HG02588 (cell line): ENCODE data around the gene CAGE1.

Experiments
- ATAC-seq: cut with Tn5 transposase; IDR thresholded peaks from one replicate; pipeline ENCODE4 v1.9.1; 2021; ENCODE audit warnings: mild to moderate bottlenecking, moderate library complexity; ENCODE audit not compliant: unreplicated experiment

CAGE1 gene

DNA sequence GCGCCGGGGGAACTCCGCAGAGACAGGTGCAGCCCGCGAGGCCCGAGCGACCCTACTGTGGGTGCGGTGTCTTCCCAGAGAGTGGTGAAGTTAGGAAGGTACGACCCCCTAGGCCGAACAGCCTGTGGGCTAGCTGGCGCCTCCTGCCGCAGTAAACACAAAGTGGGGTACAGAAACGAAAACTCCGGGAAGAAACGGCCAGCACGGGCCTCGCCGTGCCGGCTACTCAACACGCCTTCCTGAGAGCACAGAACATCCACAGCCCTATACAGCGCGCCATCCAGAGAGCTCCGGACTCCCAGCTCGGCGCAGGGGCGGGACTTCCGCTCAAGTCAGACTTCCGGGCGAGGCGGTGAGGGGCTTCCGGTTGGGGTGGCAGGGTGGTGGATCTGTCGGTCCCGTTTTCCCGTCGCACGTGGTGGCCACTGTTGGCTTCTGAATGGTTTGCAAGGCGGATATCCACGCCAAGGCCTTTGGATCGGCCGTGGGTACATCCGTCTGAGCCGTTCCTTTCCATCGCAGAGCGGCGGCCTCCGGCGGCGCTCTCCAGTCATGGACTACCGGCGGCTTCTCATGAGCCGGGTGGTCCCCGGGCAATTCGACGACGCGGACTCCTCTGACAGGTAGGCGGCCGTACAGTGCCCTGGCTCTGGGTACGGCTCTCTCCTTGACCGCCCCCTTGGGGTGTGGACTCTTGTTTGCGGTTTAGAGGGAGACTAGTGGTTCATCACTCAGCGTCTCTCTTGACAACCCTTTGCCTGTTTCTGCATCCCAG lies at the start of gene CAGE1, which contains the start of gene RIOK1:
TSS of gene CAGE1 (minus strand) at position 292 of the 775 bp plus-strand sequence. CDS start 2,569 bp downstream, outside the sequence.
TSS of gene RIOK1 (plus strand) at position 358 of the 775 bp plus-strand sequence. CDS start at position 553, 195 bp downstream.
- peak; percentile 97 for ATAC-seq

DNA sequence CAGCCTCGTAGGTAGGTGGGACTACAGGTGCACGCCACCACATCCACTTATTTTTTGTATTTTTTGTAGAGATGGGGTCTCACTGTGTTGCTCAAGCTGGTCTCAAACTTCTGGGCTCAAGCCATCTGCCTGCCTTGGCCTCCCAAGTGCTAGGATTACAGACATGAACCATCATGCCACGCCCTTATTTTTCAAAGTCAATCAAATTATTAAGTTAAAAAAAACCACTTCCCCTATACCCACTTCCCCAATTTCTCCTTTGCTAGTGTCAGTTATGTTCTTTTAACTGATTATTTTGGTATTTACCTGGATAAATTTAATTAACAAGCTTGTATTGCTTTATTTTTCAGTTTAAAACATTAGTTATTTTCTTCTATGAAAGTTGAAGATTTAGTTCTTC lies 49.7 kb upstream of the CAGE1 start:
- ATAC-seq, result no peak

DNA sequence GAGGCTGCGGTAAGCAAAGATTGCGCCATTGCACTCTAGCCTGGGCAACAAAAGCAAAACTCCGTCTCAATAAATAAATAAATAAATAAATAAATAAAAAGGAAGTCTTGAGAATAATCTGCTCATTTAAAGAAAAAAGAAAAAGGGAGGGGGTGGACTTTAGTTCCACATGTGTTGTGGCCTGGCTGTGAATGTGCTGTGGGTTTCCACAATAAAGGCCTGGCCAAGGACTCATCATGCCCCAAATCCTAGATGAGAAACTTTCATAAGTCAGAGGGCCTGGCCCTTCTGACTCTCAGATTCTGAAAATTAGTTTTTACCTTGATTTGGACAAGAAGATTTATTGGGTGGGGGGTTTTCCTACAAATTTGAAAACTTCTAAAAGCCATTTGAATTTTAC lies 48.5 kb upstream of the CAGE1 start:
- ATAC-seq, result no peak

DNA sequence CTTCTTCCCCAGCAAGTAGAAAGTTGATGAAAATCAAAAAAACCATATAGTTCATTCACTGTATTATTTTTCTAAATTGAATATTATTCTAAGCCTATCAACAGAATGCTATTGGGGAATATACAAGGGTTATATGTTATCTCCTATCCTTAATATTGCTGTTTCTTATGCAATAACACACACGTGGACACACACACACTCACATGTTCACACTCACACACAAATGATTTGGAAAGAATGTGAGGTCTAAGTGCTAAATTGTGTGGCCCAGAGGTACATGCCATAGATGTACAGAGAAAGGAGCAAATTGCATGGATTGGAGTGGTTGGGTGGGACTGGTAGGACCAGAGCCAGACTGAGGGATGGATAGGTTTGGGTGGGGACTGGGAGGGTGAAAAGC lies 45.1 kb upstream of the CAGE1 start:
- no peak for ATAC-seq

DNA sequence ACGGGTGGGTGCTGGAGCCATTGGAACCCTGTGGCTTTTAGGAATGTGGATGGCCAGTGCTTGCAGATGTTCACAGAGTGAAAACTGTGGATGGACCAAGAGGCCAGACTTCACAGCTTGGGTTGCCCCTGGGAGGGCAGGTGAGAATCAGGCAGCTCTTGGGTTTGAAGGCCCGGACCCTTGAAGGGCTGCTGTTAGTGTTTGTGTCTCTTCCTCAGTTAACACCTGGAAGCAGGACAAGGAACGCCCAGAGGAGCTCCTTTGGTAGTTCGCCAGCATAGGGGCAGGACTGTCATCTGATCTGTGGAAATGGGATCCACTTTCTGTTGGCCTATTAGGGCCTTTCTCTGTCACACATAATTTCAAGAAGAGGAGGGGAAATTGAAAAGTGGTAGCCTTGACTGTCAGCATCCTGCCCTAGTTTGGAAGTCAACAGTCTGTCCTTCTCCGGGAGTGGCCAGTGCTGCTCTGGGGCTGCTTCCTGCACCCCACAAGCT lies 43.6 kb upstream of the CAGE1 start:
- ATAC-seq, result no peak

DNA sequence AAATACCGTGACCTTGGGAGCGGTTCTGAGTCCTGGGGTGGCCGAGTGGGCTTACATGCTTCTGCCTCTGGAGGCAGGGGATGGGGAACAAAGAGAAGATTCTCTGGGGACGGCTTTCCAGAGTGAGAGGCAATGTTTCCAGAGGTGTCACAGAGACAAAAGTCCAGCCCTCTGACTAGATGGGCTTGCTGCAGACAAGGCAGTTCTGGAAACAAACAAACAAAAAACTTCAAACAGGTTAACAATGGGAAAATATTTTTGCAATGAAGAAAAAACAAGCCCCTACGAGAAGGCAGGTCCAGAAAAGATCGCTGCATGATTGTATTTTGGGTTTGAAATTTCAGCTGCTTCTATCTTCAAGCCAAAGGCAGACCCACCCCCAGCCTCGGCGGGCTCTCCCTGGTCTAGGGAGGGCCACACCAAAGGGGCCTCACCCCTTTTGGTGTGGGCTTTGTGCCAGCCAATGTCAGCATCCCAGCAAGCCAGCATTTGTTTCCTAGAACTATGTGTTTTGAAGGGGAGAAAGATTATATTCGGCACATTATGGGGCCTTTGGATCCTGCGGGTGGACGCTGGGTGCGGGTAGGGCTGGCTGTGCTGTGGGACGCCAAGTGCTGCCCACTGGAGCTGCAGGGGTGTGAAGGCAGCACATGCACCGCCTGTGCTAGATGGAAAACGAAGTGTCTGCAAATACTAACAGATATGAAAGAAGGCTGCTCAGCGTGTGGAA lies 43.0 kb upstream of the CAGE1 start:
- ATAC-seq, result no peak

DNA sequence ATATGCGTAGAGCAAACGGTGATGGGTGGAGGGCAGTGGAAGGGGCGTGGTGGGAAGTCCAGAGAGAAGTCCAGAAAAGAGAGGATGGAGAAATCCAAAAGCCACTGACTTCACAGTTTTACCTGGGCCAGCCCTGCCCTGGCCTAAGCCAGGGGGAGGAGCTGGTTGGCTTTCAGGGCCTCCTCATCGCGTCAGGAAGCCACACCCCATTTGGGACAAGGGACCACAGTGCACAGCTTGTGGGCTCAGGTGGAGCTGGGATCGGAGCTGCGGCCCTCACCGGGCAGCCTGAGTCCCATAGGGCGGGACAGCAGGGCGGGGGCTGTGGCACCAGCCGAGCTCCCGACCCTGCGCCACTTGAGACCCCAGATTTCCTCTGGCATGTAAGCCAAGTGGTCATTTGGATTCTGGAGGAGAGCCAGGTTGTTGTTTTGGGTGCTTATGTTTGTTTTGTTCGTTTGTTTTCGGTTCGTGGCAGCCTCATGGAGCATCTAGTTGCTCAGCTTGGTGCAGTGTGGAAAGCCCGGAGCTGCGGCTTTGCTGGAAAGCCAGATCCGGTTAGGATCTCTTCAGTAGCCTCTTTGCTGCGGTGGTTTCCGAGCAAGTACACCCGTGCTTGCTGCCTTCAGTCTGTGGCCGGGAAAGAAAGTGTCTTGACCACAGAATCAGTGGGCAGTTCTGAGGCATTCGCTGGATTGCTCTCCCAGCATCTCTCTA lies 42.3 kb upstream of the CAGE1 start:
- ATAC-seq, result no peak

DNA sequence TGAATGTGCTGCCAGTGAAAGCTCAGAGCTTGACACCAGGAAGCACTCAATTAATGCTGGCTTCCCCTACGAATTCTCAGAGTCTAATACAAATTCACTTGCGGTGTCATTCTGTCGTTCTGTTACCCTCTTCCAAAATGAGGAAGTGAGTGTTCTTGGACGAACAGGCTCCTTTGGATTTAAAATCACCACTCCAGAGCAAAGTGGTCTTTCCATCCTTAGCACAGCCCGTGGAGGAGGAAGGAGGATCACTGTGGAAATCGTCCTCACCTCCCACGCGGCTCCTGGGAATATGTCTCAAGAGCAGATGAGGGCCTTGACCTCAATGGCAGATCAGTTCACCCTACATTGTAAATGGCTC lies 41.8 kb upstream of the CAGE1 start:
- ATAC-seq, result no peak

DNA sequence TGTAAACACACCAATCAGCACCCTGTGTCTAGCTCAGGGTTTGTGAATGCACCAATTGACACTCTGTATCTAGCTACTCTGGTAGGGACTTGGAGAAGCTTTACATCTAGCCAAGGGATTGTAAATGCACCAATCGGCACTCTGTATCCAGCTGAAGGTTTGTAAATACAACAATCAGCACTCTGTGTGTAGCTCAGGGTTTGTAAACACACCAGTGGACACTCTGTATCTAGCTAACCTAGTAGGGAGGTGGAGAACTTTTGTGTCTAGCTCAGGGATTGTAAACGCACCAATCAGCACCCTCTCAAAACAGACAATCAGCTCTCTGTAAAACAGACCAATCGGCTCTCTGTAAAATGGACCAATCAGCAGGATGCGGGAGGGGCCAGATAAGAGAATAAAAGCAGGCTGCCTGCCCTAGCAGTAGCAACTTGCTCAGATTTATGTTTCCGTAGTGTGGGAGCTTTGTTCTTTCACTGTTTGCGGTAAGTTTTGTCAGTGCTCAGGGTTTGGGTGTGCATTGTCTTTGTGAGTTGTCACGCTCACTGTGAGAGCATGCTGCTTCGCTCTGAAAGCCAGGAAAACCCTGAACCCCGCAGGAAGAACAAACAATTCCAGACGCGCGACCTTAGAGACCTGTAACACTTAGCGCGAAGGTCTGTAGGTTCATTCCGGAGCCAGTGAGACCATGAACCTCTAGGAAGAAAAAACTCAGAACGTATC lies 37.1 kb upstream of the CAGE1 start:
- no peak for ATAC-seq

DNA sequence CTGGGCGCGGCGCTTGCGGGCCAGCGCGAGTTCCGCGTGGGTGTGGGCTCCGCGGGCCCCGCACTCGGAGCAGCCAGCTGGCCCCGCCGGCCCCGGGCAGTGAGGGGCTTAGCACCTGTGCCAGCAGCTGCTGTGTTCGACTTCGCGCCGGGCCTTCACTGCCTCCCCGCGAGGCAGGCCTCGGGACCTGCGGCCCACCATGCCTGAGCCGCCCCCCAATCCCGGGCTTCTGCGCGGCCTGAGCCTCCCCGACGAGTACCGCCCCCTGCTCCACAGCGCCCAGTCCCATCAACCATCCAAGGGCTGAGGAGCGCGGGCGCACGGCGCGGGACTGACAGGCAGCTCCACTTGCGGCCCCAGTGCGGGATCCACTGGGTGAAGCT lies 36.3 kb upstream of the CAGE1 start:
- no peak for ATAC-seq

DNA sequence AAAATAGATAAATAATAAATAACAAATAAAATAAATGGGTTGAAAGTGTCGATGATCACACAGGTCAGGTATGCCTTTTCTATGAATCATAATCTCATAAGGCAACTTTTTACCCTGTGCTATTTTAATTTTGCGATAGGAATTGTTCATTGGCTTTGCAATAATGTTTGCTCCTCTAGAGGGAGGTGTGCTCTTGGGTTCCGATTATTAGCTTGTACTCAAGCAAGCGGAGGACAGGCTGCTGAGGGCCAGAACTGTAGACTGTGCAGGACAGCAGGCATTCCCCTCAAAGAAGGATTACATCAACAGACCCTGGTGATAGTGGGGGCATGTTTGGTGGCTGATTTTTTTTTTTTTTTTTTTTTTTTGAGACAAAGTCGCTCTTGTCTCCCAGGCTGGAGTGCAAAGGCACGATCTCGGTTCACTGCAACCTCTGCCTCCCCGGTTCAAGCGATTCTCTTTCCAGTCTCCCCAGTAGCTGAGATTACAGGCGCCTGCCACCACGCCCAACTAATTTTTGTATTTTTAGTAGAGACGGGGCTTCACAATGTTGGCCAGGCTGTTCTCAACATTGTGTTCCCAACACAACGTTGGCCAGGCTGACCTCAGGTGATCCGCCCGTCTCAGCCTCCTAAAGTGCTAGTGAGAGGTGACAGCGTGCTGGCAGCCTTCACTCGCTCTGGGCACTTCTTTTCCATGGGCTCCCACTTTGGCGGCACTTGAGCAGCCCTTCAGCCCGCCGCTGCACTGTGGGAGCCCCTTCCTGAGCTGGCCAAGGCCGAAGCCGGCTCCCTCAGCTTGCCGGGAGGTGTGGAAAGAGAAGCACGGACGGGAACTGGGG lies 35.6 kb upstream of the CAGE1 start:
- ATAC-seq, result no peak

DNA sequence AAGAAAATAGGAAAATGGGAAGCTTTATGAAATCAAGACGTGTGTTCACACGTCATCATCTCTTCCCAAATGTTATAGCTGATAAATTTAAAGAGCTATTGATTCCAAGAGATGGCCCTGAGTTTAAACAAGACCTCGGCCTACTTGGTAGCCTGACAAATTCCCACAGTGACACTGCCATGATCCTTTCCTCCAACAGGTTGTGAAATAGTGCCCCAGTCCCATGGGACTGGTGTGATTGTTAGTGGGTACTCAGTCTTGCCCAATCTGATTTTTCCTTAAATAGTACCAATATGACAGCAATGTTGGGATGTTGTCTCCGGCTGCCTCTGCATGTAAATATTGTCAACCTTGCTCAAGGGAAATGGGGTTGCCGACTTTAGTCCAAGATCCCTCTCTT lies 34.5 kb upstream of the CAGE1 start:
- ATAC-seq, result no peak

DNA sequence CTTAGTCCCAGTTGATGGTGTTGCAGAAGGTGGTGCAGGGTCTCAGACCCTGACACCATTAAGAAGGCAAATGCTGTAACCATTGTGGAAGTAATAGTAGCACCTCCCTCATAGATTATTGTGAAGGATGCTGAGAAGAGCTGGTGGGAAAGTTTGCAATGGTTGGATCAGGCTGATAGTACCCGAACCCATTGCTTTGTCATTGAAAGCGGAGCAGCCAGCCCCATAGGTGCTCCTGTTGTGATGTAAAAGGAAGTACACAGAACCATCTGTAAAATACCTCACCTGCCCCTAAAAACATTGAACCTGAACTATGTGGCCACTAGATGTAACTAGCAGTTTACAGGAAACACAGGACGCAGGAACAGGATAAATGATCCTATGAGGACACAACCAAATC lies 31.5 kb upstream of the CAGE1 start:
- no peak for ATAC-seq

DNA sequence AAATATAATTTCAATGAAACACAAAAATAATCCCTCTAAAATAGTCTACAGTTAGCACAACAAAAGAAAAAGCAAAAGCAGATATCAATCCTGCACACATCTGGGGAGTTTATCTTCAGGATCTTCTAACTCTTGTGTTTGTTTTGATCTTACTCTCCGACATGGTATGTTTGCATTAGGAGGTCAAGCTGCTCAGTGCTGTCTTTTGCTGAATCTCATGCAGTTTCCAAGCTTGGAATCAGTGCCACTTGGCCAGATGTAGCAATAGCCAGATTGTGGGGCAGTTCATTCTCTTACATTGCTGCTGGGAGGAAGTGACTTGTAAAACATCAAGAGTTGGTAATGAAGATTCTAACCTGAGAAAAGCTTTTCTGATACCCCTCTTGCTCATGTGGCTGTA lies 29.5 kb upstream of the CAGE1 start:
- ATAC-seq, result no peak

DNA sequence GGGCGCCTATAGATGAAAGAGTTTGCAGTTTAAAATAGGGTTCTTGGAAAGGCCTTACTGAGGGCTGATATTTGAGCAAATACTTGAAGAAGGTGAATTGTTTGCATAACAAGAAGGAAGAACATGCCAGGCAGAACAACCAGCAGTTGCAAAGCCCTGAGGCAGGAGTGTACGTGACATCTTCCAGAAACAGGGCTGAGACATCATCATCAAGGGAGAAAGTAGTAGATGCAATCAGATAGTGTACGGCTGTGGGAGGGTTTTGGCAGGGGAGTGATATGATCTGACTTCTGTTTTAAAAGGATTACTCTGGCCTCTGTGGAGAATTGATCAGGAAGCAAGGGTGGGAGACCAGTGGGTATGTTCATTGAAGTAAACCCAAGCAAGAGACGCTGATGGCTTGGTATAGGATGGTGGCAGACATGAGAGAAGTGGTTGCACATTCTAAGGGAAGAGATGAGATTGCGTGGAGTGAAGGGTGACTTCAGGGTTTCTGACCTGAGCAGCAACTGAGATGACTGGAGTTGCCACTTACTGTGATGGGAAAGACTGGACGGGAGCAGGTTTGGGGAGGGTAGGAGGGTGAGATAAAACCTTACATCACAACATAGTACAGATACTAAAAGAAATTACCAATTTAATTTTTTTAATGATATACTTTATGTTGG lies 28.8 kb upstream of the CAGE1 start:
- ATAC-seq, result no peak

DNA sequence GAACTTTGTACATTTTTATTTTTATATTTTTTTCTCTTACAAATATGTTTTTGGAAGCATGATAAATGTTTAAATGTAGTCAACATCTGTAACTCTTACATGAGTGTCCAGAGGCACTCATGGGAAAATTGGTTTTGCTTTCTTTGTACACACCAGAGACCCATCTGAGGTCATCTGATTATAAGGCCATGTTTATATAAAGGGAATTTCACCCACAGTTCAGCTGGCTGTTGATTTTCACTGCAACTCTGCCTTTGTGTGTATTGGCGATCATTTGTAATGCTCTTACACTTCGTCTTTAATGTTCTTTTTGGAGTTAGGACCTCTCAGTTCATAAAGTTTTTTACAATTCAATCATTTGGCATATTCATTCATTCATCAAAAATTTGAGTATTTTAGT lies 28.1 kb upstream of the CAGE1 start:
- ATAC-seq, result no peak

DNA sequence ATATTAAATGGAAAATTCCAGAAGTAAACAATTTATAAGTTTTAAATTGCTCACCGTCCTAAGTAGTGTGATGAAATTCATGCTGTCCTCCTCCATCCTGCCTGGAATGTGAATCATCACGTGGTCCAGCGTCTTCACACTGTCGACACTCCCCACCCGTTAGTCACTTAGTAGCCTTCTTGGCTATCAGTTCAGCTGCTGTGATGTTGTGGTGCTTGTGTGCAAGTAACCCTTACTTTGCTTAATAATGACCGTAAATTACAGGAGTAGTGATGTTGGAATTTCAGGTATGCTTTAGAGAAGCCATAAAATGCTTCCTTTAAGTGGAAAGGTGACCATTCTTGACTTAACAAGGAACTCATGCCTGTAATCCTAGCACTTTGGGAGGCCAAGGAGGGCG lies 25.3 kb upstream of the CAGE1 start:
- ATAC-seq, result no peak

DNA sequence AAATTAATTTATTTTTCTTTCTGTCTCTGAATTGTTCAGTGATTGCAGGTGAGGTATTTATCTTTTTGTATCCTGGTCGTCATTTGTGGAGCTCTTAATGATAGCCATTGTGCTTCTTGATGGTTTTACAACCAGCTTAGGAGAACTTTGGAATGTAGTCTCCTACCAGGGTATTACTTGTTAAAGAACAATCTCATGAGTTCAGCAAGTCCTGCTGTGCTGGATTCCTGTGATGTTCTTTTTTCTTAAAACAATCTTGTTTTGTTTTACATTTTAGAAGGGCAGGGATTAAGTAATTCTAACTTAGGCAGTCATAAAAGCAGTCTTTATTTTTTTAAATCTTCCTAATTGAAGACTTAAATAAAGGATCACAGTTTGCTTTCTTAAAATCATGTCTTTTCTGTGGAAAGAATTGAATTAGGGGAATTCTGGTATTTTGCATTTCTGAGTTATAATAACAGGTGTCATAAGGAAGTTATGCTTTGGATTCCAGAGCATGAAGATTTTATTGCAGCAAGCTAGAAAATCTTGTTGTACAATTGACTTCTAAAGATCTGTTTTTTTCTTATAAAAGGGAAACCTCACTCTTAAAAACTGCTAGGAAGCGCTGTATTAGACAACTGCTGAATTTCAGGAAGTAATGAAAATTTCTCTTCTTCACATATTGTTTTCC lies 23.7 kb upstream of the CAGE1 start:
- ATAC-seq, result no peak

DNA sequence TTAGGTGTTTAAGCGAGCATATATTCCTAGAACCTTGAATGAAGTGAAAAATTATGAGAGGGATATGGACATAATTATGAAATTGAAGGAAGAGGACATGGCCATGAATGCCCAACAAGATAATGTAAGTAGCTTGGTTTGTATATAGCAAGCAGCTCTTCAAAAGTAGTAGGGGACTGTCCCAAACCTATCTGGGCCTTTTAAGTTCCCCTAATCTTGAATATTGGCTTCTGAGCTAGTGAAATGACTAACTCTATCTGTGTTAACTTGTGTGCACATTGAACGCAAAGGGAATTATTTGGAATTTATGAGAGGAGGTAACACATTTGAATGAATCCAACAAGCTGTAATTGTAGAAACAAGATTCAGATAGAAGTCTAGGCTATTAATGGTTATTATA lies 21.8 kb upstream of the CAGE1 start:
- ATAC-seq, result no peak
